Fibroblast of the conjunctiva (primary cell): Measurements from ENCODE around the gene GAB1.

Experiments
- DNase-seq: peaks from one replicate; pipeline ENCODE4 v3.0.0-alpha.2; 2010; ENCODE audit warnings: low read depth

The GAB1 gene

DNA sequence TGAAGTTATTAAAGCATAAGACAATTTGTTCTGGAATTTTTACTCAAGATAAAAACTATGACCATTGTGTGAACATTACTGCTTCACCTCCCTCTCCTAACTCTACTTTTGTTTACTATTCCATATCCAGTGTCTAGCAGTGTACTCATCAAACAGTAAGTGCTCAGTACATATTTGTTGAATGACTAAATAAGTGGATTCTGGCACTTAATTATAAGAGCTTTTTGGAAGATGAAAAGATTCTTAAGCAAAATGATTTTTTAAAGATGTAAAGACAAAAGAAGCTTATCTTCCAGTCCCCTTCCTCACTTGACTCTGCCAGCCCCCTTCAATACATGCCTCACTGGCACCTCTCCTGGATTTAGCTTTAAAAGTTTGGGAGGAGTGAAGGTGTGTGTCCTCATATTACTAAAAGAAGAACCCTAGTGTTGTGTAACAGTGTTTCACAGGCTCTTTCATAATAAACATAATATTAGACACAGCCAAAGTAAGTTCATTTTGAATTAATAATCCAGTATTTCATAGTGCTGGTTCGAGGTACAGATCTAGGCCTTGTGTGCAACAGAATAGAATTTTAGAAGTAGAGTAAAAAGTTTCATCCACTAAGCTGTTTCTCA lies 53.0 kb downstream of the GAB1 start:
- DNase-seq = no peak

DNA sequence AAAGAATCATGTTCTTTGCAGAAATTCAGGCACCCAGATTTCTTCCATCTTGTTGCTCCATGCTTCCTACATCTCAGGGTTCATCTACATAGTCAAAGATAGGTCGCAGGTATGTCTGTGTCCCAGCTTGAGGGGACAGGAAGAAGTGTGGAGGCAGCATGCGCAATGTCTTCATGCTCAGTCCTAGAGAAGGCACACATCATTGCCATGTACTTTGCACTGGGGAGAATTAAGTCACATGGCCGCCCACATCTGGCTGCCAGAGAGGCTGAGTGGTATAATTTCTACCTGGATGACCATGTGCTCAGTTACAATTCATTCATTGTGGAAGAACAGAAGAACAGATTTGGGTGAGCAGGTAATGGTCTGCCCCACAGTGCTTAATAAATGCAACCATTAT lies 54.1 kb downstream of the GAB1 start:
- no peak for DNase-seq

DNA sequence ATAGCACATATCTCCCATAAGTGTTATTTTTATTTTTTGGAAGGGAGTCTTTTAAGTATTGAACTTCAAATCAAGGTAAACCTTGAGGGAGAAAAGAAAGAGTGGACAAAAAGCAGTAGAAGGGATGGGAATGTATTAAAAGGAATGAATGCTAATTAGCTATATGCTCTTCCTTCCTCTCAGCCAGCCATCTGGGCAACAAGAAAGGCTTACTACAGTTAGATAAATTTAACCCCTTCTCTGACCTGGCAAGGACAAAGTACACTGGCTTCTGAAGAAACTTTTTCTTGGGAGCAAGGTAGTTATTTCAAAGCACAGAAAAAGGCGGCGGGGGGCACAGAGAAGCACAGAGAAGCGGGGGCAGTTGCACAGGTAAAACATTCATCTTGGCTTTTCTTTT lies 54.6 kb downstream of the GAB1 start:
- DNase-seq = no peak

DNA sequence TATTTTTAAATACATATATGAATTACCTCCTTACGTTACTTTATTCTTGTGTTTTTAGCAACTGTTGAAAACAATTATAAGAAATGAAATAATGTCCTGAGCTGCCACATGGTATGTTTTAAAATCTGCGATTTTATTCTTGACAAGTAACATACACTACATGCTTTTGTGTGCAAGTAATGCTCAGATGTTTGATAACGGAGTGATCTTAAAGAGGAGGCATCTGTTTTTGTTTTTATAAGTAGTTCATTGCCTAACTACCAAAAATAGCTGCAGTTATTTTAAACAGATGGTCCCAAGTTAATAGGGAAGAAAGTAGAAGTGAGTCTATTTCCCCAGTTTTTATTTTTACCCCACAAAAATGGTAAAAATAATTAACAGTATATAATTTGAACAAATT lies 55.2 kb downstream of the GAB1 start:
- no peak for DNase-seq

DNA sequence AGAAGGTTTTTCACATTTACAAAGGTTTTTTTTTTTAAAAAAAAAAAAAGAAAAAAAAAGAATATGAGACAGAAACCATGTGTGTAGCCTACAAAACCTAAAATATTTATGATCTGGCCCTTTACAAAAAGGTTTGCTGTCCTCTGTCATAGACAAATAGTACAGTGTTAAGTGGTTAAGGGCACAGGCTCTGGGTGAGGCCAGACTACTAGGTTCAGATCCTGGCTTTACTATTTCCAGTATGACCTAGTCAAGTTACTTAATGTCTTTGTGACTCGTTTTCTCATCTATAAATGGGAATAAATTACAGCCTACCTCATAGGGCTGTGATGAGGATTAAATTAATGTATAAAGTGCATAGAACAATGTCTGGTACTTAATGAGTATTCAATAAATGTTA lies 56.5 kb downstream of the GAB1 start:
- no peak for DNase-seq

DNA sequence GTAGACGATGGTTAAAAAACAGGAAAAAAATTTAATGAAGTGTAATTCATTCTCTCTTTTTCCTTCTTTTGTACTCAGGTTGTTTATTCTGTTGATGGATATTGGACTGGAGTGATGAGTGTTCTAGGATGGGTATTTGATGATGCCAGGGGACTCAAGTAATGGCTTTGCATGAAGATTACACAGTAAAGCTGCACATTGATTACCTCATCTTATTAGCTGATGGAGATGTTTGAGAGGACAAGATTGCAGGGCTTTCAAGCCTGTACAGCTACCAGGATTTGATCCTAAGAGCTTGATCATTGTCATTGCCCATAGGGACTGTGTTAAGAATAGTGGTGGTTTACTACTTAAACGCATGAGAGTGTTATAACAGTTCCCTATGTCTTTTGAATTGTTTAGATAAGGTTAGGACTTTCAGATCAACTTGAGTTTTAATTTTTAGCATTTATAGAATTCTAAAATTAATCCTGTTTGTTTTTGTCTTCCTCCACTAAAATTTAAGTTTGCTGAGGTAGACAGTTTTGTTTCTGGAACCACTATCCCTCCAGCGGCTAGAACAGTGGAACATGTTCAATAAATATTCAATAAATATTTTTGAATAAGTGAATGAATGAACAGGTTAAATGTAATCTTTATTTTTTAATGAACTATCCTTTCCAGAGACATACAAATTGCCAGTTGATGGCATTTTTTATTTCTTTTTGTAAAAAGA lies 58.2 kb downstream of the GAB1 start:
- DNase-seq = no peak

DNA sequence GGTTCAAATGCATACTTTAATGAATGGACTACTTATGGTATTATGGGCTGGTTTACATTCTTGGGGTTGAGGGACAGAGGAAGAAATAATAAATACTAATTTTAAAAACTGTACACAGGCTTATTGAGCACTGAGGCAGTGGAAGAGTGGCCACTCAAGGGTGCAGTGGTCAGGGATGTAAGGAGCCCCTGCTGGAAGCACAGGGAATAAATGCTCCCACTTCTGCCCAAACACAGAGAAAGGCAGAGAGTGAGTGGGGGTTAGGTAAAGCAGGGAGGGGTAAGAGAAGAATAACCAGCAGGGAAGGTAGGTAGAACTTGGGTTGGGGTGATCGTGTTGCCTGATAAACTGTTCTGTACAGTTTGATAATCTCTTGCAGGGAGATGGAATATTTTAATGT lies 60.0 kb downstream of the GAB1 start:
- DNase-seq = no peak

DNA sequence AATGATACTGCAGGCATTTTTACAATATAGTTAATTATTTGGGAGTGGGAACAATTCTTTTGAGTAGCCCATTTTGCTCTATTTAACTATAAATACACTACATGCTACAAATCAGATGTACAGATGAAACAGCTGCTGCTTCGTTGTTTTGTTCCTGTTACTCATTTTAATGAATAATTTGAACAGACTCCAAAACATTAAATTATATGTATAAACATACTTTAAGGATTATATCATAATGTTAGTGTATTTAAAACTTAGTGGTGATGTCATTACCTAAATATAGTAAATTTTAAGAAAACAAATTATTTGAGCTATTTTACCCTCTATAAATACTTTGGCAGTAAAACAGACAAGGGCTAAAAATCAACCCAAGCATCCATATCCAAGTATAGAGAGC lies 60.7 kb downstream of the GAB1 start:
- no peak for DNase-seq

DNA sequence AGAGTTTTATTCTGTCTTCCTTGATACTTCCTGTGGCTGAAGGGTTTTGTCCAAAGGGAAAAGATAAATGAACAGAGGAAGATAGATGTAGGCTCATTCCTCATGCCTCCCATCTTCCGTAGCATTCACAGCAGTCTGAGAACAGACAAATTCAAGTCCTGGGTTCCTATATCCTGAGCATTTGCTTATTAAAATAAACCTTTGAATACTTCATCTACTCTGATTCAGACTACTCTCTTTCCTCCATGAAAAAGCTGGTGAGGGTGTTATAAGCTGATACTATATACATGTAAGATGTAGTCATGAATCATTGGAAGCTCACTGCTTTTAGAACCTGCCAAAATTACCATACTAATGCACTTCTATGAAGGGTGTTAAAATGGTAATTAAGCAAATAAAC lies 61.2 kb downstream of the GAB1 start:
- no peak for DNase-seq

DNA sequence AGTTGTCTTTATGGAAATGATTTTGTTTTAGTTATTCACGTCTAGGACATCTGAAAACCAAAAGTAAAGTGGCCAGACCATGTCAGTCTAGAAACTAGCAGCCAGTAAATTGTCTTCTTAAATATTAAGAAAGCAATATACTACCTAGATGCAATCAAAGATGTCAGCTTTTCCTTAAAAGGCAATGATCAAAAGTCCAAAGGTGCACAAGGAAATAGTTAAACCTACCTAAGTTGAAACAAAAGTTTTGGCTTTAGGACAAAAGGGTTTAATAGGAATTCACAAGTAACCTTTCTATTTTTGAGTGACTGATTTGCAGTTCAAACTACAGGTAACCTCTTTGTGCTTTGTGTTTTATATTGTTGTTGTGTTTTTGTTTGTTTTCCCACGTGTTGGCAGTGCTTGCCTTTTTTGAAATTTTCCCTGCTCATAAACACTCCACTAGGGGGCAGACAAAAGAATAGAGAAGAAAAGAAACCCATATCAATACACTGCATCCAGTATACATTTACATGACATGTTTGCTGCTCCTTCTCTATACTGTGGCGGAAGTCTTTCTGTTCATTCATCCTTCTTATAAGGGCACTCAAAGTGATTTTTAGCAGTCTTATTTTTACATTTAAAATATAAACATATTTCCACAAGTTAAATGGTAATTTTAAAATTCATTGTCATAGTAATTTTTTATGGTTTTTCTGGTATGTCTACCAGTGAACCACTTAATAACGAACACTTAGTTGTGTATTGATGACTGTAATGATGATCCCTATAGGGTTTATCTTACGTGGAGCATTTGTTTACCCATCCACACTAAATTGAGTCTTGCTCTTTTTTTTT lies 62.7 kb downstream of the GAB1 start:
- DNase-seq = no peak

DNA sequence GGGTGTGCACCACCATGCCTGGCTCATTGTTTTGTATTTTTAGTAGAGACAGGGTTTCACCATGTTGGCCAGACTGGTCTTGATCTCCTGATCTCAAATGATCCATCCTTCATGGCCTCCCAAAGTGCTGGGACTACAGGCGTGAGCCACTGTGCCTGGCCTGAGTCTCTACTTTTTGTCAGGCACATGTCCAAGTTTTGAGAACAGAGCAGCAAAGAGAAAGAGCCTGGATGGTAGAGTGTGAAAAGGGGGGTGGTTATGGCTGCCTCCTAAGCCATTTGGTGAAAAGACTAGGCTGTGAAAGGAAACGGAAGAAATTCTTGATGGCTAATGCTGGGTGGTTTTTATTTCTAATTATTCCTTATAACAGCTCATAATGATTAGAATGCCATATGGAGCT lies 63.4 kb downstream of the GAB1 start:
- DNase-seq = no peak

DNA sequence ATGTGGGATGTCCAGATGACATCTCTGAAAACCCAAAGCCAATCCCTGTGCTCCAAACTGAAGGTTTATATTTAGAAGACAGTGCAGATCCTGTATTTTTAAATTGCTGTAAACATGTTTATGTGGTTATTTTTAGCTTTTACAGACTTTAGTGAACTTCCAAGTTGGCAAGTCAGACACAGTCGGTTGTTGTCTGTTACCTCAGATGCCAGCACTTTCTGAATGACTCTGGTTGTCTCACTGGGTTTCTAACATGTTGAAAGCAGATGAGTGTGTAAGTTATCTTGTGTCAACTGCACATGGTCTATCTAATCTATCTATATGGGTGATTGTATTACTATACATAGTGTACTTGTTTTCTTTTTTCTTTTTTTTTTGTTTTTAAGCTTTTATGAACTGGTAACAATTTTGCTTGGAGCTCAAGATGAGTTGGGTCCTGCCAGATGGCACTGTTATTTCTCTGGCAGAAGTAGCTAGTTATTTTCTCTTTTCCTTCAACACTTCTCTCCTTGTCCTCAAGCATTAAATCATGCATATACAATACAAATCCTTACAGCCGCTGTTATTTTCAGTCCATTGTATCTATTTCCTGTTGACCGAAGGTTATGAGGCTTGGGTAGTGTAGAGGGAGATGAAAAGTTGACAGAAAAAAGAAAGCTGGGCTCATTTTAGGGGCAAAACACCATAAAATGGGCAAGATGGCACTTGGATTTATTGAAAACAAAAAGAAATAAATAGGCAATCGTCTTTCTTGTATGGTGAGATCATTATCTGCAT lies 66.3 kb downstream of the GAB1 start:
- DNase-seq = no peak

DNA sequence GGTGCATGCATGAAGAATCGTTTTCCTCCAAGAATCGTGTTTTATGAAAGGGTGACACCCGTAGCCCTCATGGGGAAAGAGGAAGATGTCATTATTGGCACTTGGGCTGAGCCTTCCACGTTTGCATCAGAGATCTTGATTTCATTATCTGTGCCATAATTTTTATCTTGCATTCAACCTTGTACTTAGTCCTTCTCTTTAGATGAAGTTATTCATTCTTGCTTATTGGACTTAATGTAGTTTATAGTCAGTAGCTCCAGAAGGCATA lies 66.8 kb downstream of the GAB1 start:
- DNase-seq = no peak

DNA sequence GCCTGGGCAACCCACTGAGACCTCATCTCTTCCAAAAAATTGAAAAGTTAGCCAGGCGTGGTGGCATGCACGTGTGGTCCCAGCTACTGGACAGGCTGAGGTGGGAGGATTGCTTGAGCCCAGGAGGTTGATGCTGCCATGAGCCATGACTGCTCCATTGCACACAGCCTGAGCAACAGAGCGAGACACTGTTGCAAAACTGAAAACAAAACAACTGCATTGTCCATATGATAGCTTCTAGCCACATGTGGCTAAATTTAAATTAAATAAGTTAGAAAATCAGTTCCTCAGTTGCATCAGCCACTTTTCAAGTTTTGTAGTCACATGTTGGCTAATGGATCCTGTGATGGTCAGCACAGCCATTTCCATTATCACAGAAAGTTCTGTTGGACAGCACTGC lies 67.9 kb downstream of the GAB1 start:
- no peak for DNase-seq

DNA sequence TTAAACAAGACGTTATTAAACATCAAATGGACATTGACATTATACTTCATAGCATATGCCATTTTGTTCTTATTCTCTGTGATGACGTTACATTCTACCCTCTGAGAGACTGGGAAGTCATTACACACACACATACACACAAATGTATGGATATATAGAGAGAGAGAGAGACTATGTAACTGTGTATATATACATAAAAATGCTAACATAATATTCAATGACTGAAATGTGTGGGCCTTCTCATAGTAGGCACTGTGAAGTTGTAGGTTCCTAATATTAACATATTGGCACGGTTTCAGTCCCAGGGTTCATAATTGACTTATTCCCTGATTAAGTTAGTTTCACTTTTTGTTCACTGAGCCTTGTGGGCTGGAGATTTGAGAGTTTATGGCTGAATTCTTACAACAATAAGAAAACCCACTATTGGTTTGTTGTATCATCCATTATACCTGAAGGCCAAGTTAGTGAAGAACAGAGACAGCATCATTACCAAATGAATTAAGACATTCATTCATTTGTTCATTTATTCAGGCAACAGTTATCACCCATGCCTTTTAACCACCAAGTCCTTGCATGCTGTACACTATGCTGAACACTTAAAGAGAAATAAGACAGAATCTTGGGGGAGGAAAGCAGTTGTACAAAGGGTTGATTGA lies 68.5 kb downstream of the GAB1 start:
- DNase-seq = no peak

DNA sequence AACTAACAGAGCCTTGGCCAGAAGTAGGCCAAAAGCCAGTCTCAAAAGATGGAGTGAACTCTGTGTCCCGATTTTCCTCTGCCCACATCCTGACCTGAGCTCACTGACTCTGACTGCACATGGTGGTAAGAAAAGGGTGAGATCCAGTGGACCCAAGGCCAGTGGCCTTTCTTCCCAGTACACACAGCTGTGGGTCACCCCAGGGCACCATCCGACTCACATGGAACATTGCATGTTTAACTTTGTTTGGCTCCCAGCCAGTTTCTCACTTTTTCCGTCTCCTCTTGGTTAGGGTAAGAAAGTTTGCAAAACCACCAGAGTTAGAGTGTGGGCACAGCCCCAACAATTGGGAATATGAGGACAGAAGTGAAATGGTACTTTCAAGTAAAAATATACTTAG lies 69.8 kb downstream of the GAB1 start:
- peak; percentile 65 for DNase-seq

DNA sequence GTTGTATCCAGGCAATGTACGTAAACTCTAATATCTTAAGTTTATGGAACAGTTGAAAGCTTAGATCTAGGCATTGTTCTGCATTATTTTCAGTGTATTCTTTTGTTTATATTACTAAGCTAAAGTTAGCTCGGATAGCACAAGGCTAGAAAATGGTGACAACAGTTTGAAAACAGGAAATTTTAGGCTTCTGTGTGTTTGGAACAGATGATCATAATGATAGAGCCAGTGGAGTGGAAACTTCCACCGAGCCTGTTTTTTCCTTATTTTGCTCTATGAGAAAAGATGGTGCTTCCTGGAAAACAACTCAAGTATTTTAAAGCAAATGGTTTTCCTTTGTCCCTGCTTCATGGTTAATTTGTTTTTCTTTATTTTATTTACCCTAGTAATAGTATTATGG lies 70.8 kb downstream of the GAB1 start:
- DNase-seq = no peak

DNA sequence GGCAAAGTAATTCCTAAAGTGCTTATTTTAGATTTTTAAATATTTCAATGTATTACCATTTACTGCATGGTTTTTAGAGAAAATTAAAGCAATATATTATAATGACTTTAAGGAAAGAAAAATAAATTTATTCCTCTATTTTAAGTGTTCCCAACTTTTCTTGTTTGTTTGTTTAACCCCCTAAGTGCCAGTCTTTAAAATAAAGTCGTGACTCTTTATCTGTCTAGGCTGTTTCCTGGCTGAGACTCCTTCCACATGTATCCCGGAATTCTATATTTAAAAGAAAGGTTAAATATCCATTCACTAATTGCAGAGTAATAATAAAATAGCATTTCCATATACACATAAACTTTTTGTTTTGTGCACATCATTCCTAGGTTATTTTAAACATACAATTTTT lies 71.2 kb downstream of the GAB1 start:
- DNase-seq = no peak

DNA sequence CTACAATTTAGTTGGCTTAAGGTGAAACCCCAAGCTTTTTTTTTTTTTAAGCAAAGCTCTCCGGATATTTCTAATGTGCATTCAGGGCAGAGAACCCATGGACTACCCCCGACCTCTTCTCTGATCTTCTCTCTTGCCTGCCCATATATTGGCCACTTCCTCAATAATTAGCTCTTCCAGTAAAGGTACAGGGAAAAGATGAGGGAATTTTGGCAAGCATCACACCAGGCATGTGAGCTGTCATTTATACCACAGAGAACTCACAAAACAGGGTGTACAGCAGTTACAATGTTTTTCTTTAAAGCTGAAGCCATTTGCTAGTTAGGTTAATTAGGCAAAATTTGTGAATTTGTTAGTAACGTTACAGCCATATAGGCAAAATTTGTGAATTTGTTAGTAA lies 73.3 kb downstream of the GAB1 start:
- no peak for DNase-seq

DNA sequence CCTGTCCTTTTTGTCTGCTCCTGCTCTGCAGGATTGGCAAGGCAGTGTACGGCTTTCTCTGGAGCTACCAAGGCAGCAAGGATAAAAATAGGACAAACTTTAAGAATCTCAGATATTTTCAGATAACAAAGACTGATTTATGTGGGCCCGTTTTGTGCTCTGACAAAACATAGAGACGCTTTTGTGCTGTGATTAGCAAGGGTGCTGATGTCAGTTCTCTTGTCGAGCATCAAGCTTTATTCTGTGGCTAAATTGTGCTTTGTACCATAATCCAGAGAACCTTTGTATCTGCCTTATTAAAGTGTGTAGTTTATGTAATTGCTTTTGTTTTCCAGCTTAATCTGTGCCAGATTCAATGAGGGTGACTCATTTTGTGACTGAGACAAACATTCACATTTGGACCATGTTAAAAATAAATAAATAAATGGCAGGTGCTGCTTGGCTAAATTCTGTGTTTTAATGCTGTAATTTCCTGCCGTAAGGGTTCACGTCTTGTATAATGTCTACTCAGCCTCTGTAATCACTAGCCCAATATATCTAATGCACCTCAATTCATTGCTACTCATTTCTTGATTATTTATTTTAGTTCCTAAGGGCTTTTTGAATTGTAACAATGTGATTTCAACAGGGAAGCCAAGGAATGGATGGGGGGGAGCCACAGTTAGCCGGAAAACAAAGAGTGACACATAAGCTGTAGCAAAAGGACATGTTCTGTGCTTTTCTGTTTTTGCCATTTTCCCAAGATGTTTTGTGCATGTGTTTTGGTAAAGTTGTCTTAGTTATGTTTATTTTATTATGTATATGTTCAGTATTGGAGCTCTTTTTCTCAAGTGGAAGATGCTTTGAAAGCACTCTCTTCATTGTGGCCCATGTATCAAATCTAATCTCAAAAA lies 75.1 kb downstream of the GAB1 start:
- DNase-seq = no peak

DNA sequence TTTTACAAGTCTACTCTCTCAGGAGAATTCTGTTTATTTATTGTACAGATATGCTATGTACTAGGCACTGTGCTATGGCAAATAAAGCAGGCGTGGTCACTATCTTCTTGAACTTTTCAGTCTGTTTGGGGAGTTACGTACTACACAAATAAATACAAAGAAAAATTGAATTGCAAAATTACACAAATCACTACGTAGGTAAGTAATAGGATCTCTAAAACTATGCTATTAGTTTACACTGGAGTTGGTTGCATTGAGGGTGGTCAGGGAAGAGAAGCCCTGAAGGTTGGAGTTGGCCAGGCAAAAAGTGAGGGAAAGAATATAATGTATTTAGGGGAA lies 75.7 kb downstream of the GAB1 start:
- DNase-seq = no peak
